Ishikawa (cell line): ENCODE results near the gene ERG28.

Experiments
- CEBPB ChIP-seq: IDR thresholded peaks from 2 replicates; pipeline ENCODE4 v1.6.1; 2012
- CREB1 ChIP-seq: IDR thresholded peaks from 2 replicates; pipeline ENCODE4 v1.6.1; 2012; ENCODE audit warnings: low read depth
- EGR1 ChIP-seq: IDR thresholded peaks from 2 replicates; pipeline ENCODE4 v1.6.1; 2012
- EP300 ChIP-seq: IDR thresholded peaks from 2 replicates; pipeline ENCODE4 v1.6.1; 2012; ENCODE audit warnings: borderline replicate concordance
- FOXM1 ChIP-seq: IDR thresholded peaks from 2 replicates; pipeline ENCODE4 v1.6.1; 2012; ENCODE audit warnings: low read depth, borderline replicate concordance
- MAX ChIP-seq: IDR thresholded peaks from 2 replicates; pipeline ENCODE4 v1.6.1; 2012
- NFIC ChIP-seq: IDR thresholded peaks from 2 replicates; pipeline ENCODE4 v1.6.1; 2012
- RAD21 ChIP-seq: IDR thresholded peaks from 2 replicates; pipeline ENCODE4 v1.6.1; 2012; ENCODE audit warnings: low read depth
- REST ChIP-seq: IDR thresholded peaks from 2 replicates; pipeline ENCODE4 v1.6.1; 2012; ENCODE audit warnings: low read depth, mild to moderate bottlenecking
- TAF1 ChIP-seq: IDR thresholded peaks from 2 replicates; pipeline ENCODE4 v1.6.1; 2012; ENCODE audit warnings: low read depth, mild to moderate bottlenecking
- TCF12 ChIP-seq: IDR thresholded peaks from 2 replicates; pipeline ENCODE4 v1.6.1; 2012; ENCODE audit warnings: low read depth
- TEAD4 ChIP-seq: IDR thresholded peaks from 2 replicates; pipeline ENCODE4 v1.6.1; 2012
- USF1 ChIP-seq: IDR thresholded peaks from 2 replicates; pipeline ENCODE4 v1.6.1; 2012
- YY1 ChIP-seq: IDR thresholded peaks from 2 replicates; pipeline ENCODE4 v1.6.1; 2012; ENCODE audit warnings: low read depth
- ZBTB7A ChIP-seq: IDR thresholded peaks from 2 replicates; pipeline ENCODE4 v1.6.1; 2012; ENCODE audit warnings: low read depth

The ERG28 gene

GRCh38 chr14:75645056-75645455, 15.6 kb downstream of the ERG28 start:
- TF ChIP-seq RAD21 (no peak), TCF12 (no peak), EGR1 (no peak), EP300 (no peak), MAX (no peak), CREB1 (no peak), YY1 (no peak), REST (no peak), TAF1 (no peak), CEBPB (no peak), FOXM1 (no peak), TEAD4 (no peak), NFIC (no peak), USF1 (no peak), ZBTB7A (no peak)

- TF ChIP-seq TEAD4 (no peak), NFIC (no peak), CEBPB (no peak), RAD21 (no peak), CREB1 (no peak), TCF12 (no peak), TAF1 (no peak)
Observed at GRCh38 chr14:75643985-75644384, 16.7 kb downstream of the ERG28 start.

GRCh38 chr14:75640876-75641275, 19.8 kb downstream of the ERG28 start:
- TF ChIP-seq RAD21 (no peak), TCF12 (no peak), TEAD4 (no peak), TAF1 (no peak), EGR1 (no peak), EP300 (no peak), MAX (no peak), CREB1 (no peak)

- TF ChIP-seq NFIC (no peak), USF1 (no peak), EP300 (no peak), FOXM1 (no peak), TAF1 (no peak)
Observed at GRCh38 chr14:75636100-75636692, 24.5 kb downstream of the ERG28 start.

- TF ChIP-seq NFIC = peak; percentile 58
- peak; percentile 35; the same call in 1 of the 2 replicates for TF ChIP-seq TCF12
- no peak for TF ChIP-seq TAF1
- TF ChIP-seq EP300 = peak; percentile 41; the same call in 1 of the 2 replicates
- peak; percentile 78 for TF ChIP-seq TEAD4
- no peak for TF ChIP-seq CEBPB
Observed at GRCh38 chr14:75634848-75635247, 25.8 kb downstream of the ERG28 start.

GRCh38 chr14:75631453-75631831, 29.2 kb downstream of the ERG28 start:
- TF ChIP-seq MAX = no peak
- TF ChIP-seq YY1 = no peak
- no peak for TF ChIP-seq EP300
- TF ChIP-seq FOXM1 = no peak

GRCh38 chr14:75630695-75631452, 29.8 kb downstream of the ERG28 start:
- no peak for TF ChIP-seq ZBTB7A
- TF ChIP-seq TEAD4 = no peak
- no peak for TF ChIP-seq MAX
- no peak for TF ChIP-seq TCF12
- no peak for TF ChIP-seq FOXM1
- TF ChIP-seq CEBPB = no peak
- TF ChIP-seq EGR1 = no peak
- no peak for TF ChIP-seq USF1
